Endothelial cell of umbilical vein (primary cell): Measurements from ENCODE around the gene F8. TPM values are rescaled to one million over a fixed set of nuclear protein-coding genes. Genes with fewer than 3 reads are reported as not detected.
A peak's percentile ranks its signal among the peaks of the same experiment; 100 is the strongest.

Source experiments
- BruUV-seq: library from RNA; stranded (reverse); fragments of 400-500 nt; replicated peaks from 2 replicates; lab custom pipeline; 2021; lab: Mats Ljungman, UMichigan
- CTCF ChIA-PET: fragments of 300-600, 350-600 bp; sonication (Branson Sonifier 250); formaldehyde crosslinking; loops from one replicate; lab custom pipeline; 2021; ENCODE audit warnings: antibody characterized with exemption, inconsistent platforms; lab: Charles Lee
- POLR2A ChIA-PET: fragments of 300-600, 350-600 bp; sonication (Branson Sonifier 250); formaldehyde crosslinking; loops from one replicate; lab custom pipeline; 2021; ENCODE audit warnings: antibody characterized with exemption, inconsistent platforms; lab: Charles Lee
- DNase-seq: peaks from one replicate; pipeline ENCODE4 v3.0.0-alpha.2; 2011; ENCODE audit warnings: low read depth, low spot score
- FAIRE-seq: peaks from 2 replicates; lab custom pipeline; 2011; peaks lifted over from hg19 to GRCh38; lab: Jason Lieb, UNC
- H2AFZ ChIP-seq: 2 replicates; pipeline ENCODE4 v1.6.0; 2012; ENCODE audit warnings: low read depth, low read length, control low read depth, inconsistent platforms
- H3K27ac ChIP-seq: 2 replicates; pipeline ENCODE4 v1.5.1; 2011; ENCODE audit warnings: low read depth, mild to moderate bottlenecking, control low read depth, low read length, moderate library complexity; ENCODE audit not compliant: insufficient read depth
- H3K27me3 ChIP-seq, 2 experiments: 2 replicates each; pipeline versions ENCODE4 v1.6.0 to v1.6.1; 2011; ENCODE audit warnings: low read length in 2 of 2, mixed read lengths in 1 of 2; ENCODE audit not compliant: control insufficient read depth in 2 of 2, insufficient read depth in 2 of 2
- H3K36me3 ChIP-seq, 2 experiments: 2 replicates in 1 of 2; 3 replicates in 1 of 2; pipeline ENCODE4 v1.5.1; 2011; ENCODE audit warnings: low read length in 2 of 2, mild to moderate bottlenecking in 1 of 2, moderate library complexity in 1 of 2; ENCODE audit not compliant: control insufficient read depth in 2 of 2, insufficient read depth in 2 of 2; ENCODE audit errors: extremely low read depth in 1 of 2
- H3K4me1 ChIP-seq: 3 replicates; pipeline ENCODE4 v1.5.1; 2011; ENCODE audit warnings: mild to moderate bottlenecking, low read length; ENCODE audit not compliant: control insufficient read depth, insufficient read depth; ENCODE audit errors: extremely low read depth
- H3K4me2 ChIP-seq: 2 replicates; pipeline ENCODE4 v1.6.1; 2011; ENCODE audit warnings: low read length, control low read depth, mixed read lengths; ENCODE audit not compliant: insufficient read depth
- H3K4me3 ChIP-seq, 3 experiments: fragments of 200-600 bp in 1 of 3; sonication (generic), shearing (Covaris generic) in 1 of 3; replicated peaks in 1 of 3; 2 replicates each; pipeline ENCODE4 v1.5.1; 2011 to 2016; ENCODE audit warnings: control low read depth in 3 of 3, low read length in 3 of 3, mild to moderate bottlenecking in 2 of 3, inconsistent platforms in 1 of 3, low read depth in 1 of 3, moderate library complexity in 1 of 3; ENCODE audit not compliant: insufficient read depth in 1 of 3
- H3K79me2 ChIP-seq: 2 replicates; pipeline ENCODE4 v1.6.0; 2012; ENCODE audit warnings: low read length, inconsistent platforms; ENCODE audit not compliant: control insufficient read depth, insufficient read depth
- H3K9ac ChIP-seq: replicated peaks from 2 replicates; pipeline ENCODE3; 2011; ENCODE audit warnings: low read length, control low read depth; ENCODE audit not compliant: insufficient read depth; ENCODE audit errors: extremely low read depth
- H3K9me1 ChIP-seq: replicated peaks from 3 replicates; pipeline ENCODE4 v1.6.0; 2011; ENCODE audit warnings: mild to moderate bottlenecking, low read length; ENCODE audit not compliant: control insufficient read depth, insufficient read depth; ENCODE audit errors: extremely low read depth
- H3K9me3 ChIP-seq: replicated peaks from 2 replicates; pipeline ENCODE4 v1.5.1; 2012; ENCODE audit warnings: low read length, inconsistent platforms; ENCODE audit not compliant: control insufficient read depth, insufficient read depth
- H4K20me1 ChIP-seq: replicated peaks from 2 replicates; pipeline ENCODE3; 2011; ENCODE audit warnings: mild to moderate bottlenecking, low read length; ENCODE audit not compliant: control insufficient read depth, insufficient read depth; ENCODE audit errors: extremely low read depth
- CTCF ChIP-seq, 2 donors: IDR thresholded peaks; 1 replicate in 1 of 2; 2 replicates in 1 of 2; pipeline ENCODE4 v1.5.1; 2011; ENCODE audit warnings: low read length in 2 of 2, mild to moderate bottlenecking in 2 of 2, moderate library complexity in 2 of 2, control low read depth in 1 of 2, inconsistent platforms in 1 of 2, low read depth in 1 of 2; ENCODE audit not compliant: insufficient read depth in 1 of 2; ENCODE audit errors: extremely low read depth in 1 of 2
- EZH2 ChIP-seq: IDR thresholded peaks from 2 replicates; pipeline ENCODE4 v1.6.1; 2012; ENCODE audit warnings: borderline replicate concordance, low read depth, mild to moderate bottlenecking, moderate library complexity, low read length, inconsistent platforms; ENCODE audit not compliant: severe bottlenecking
- FOS ChIP-seq: IDR thresholded peaks from 2 replicates; pipeline ENCODE4 v1.6.1; 2011; ENCODE audit warnings: mild to moderate bottlenecking, low read length, moderate library complexity, borderline replicate concordance; ENCODE audit not compliant: insufficient read depth
- GATA2 ChIP-seq: IDR thresholded peaks from 2 replicates; pipeline ENCODE4 v1.7.0; 2011; ENCODE audit warnings: low read depth, mild to moderate bottlenecking, moderate library complexity, mixed read lengths, low read length; ENCODE audit not compliant: insufficient read length, insufficient read depth
- JUN ChIP-seq: IDR thresholded peaks from 2 replicates; pipeline ENCODE4 v1.6.1; 2011; ENCODE audit warnings: borderline replicate concordance, low read depth; ENCODE audit not compliant: insufficient read length, insufficient read depth
- MAX ChIP-seq: IDR thresholded peaks from 2 replicates; pipeline ENCODE4 v1.6.1; 2011; ENCODE audit not compliant: insufficient read depth, insufficient read length
- MYC ChIP-seq: IDR thresholded peaks from one replicate; pipeline ENCODE4 v1.6.1; 2011; ENCODE audit warnings: mild to moderate bottlenecking, low read depth, low read length
- POLR2A ChIP-seq: IDR thresholded peaks from 2 replicates; pipeline ENCODE4 v1.6.1; 2012; ENCODE audit warnings: low read depth, mild to moderate bottlenecking, control low read depth, low read length
- POLR2AphosphoS5 ChIP-seq: IDR thresholded peaks from 2 replicates; pipeline ENCODE4 v1.6.1; 2012; ENCODE audit warnings: low read depth, mild to moderate bottlenecking, control low read depth, low read length, moderate library complexity; ENCODE audit not compliant: insufficient read depth
- dilution Hi-C: fragments of 300-500 bp; cut with MboI; formaldehyde crosslinking; loops from one replicate; pipeline ENCODE4 v1.15.0; 2019; ENCODE audit warnings: low sequenced_read_pairs; ENCODE audit not compliant: extremely low pct_ligation_motif_present
- intact Hi-C: fragments of 100-400 bp; cut with micrococcal nuclease; formaldehyde crosslinking; loops from one replicate; pipeline ENCODE4 v1.10.0; 2022
- polyA plus RNA-seq, 4 experiments: library from polyadenylated mRNA; depleted of rRNA in 3 of 4; stranded (reverse) in 3 of 4; unstranded in 1 of 4; fragments of >200 nt; gene quantifications; 2 replicates each; pipeline versions ENCODE4 v1.2.1 to v1.2.3, GENCODE V29; 2011 to 2012; ENCODE audit warnings: missing spikeins in 1 of 4
- total RNA-seq: library from RNA; stranded (reverse); gene quantifications from 2 replicates; pipeline ENCODE4 v1.2.3, GENCODE V29; 2021

The F8 gene
- total and polyA plus RNA-seq, 2 donors (not counting 3 experiments of a cell fraction or from before 2014, with no cell fraction given): 0.62 to 1.1 TPM

GRCh38 chrX:154968353-154968752 is 54.2 kb downstream of the F8 start:
- Histone ChIP-seq H3K4me3 (no peak overlapping the region), H3K36me3 (no peaks in the 10 kb centered on the region), H3K27ac (peak overlapping the region; percentile 55), H3K4me2 (no peak overlapping the region), H3K9me1 (no peaks in the 10 kb centered on the region), H3K9ac (no peak overlapping the region), H3K27me3 (no peaks in the 10 kb centered on the region), H3K79me2 (no peaks in the 10 kb centered on the region), H2AFZ (no peak overlapping the region), H3K9me3 (no peaks in the 10 kb centered on the region), H4K20me1 (no peaks in the 10 kb centered on the region), H3K4me1 (peaks cover 12% of the 10 kb centered on the region)
- no TSS peak for BruUV-seq
- TF ChIP-seq POLR2AphosphoS5: no peak
- no peak for TF ChIP-seq EZH2
- TF ChIP-seq POLR2A: no peak
- TF ChIP-seq CTCF (IDR thresholded peaks at IDR 0.05; ENCODE audit: extremely low read depth in 1 of 2, insufficient read depth in 1 of 2, low read depth in 1 of 2, low read length in 2 of 2): no peak
- no peak for TF ChIP-seq JUN
- TF ChIP-seq MYC: no peak
- TF ChIP-seq GATA2: no peak
- TF ChIP-seq MAX: no peak
- TF ChIP-seq FOS: no peak
- intact Hi-C loops (no loop called here), dilution Hi-C loops (no loop called here)
- no peak for DNase-seq
- POLR2A ChIA-PET: no interaction called here
- CTCF ChIA-PET: interaction anchor here (1.0 kb wide), 1 partner anchor 51 kb away, joined by 3 read pairs; no protein-coding TSS in a partner anchor
- FAIRE-seq: no peak
